ENCODE data around the gene ROMO1. TPM values are rescaled to one million over a fixed set of nuclear protein-coding genes. Genes with fewer than 3 reads are reported as not detected.
A peak's percentile ranks its signal among the peaks of the same experiment; 100 is the strongest.

The ROMO1 gene
- total and polyA plus RNA-seq, 2 of the 8 experiments (the other 6 are each of a cell fraction or from before 2014, with no cell fraction given), result 164 to 702 TPM

GRCh38 chr20:35739294-35740163 lies 40.3 kb downstream of the ROMO1 start (continued):
- TF ChIP-seq CHD7 (IDR thresholded peaks at IDR 0.05; ENCODE audit: insufficient replicate concordance, low read length), result peak; percentile 57
- TF ChIP-seq ZNF274 (IDR thresholded peaks at IDR 0.05; ENCODE audit: borderline replicate concordance, extremely low read depth, low read length), result no peak
